Measurements from ENCODE around the gene GPR21. TPM values are rescaled to one million over a fixed set of nuclear protein-coding genes. Genes with fewer than 3 reads are reported as not detected.
A peak's percentile ranks its signal among the peaks of the same experiment; 100 is the strongest.

GPR21 gene
- total RNA-seq (ENCODE audit: low replicate concordance) = 0.46 and 1.1 TPM in 2 replicates
- long read RNA-seq = 0 reads

- H3K4me1 Mint-ChIP-seq (ENCODE audit: unreplicated experiment) = peaks cover 22% of the 10 kb centered on the region
- DNase-seq (ENCODE audit: extremely low spot score, unreplicated experiment) = no peak
These were observed at the start of gene GPR21 for GRCh38 chr9:123033352-123033751. GPR21 (plus strand) TSS chr9:123033667; CDS start chr9:123034567, 900 bp downstream.

GRCh38 chr9:122986010-122986409 lies 47.5 kb upstream of the GPR21 start:
- no peak for TF ChIP-seq CTCF (conservative IDR thresholded peaks at IDR 0.05)
- no peak for DNase-seq (ENCODE audit: extremely low spot score, unreplicated experiment)
- Mint-ChIP-seq H3K36me3 (peaks cover 11% of the 10 kb centered on the region), H3K27me3 (no peaks in the 10 kb centered on the region), H3K9me3 (no peaks in the 10 kb centered on the region), H3K4me1 (ENCODE audit: unreplicated experiment) (no peaks in the 10 kb centered on the region), H3K27ac (no peak overlapping the region), H3K4me3 (no peak overlapping the region)

More at GRCh38 chr9:123033352-123033751, at the start of gene GPR21:
- peaks cover 17% of the 10 kb centered on the region for H3K36me3 Mint-ChIP-seq
- H3K4me3 Mint-ChIP-seq = no peak within 1 kb of the TSS
- no peaks in the 10 kb centered on the region for H3K9me3 Mint-ChIP-seq
- TF ChIP-seq CTCF (conservative IDR thresholded peaks at IDR 0.05) = no peak
- H3K27me3 Mint-ChIP-seq = no peaks in the 10 kb centered on the region
- H3K27ac Mint-ChIP-seq = peak within 1 kb of the TSS; percentile 9

- TF ChIP-seq CTCF (conservative IDR thresholded peaks at IDR 0.05) = no peak
- H3K36me3 Mint-ChIP-seq = peaks cover 11% of the 10 kb centered on the region
- no peak overlapping the region for H3K27ac Mint-ChIP-seq
- H3K27me3 Mint-ChIP-seq = no peaks in the 10 kb centered on the region
- H3K9me3 Mint-ChIP-seq = no peaks in the 10 kb centered on the region
- DNase-seq (ENCODE audit: extremely low spot score, unreplicated experiment) = no peak
- no peak overlapping the region for H3K4me3 Mint-ChIP-seq
- no peaks in the 10 kb centered on the region for H3K4me1 Mint-ChIP-seq (ENCODE audit: unreplicated experiment)
These were observed 45.3 kb upstream of the GPR21 start for GRCh38 chr9:122988141-122988540.

- Mint-ChIP-seq H3K9me3 (no peaks in the 10 kb centered on the region), H3K4me1 (ENCODE audit: unreplicated experiment) (no peaks in the 10 kb centered on the region), H3K4me3 (no peak overlapping the region), H3K27me3 (no peaks in the 10 kb centered on the region), H3K27ac (no peak overlapping the region), H3K36me3 (peaks cover 11% of the 10 kb centered on the region)
- TF ChIP-seq CTCF (conservative IDR thresholded peaks at IDR 0.05) = no peak
- no peak for DNase-seq (ENCODE audit: extremely low spot score, unreplicated experiment)
These were observed 44.4 kb upstream of the GPR21 start for GRCh38 chr9:122988920-122989621.

- H3K27ac Mint-ChIP-seq = no peak overlapping the region
- peak; percentile 85 for TF ChIP-seq CTCF (conservative IDR thresholded peaks at IDR 0.05)
- H3K27me3 Mint-ChIP-seq = no peaks in the 10 kb centered on the region
- H3K4me3 Mint-ChIP-seq = no peak overlapping the region
- H3K36me3 Mint-ChIP-seq = peaks cover 5% of the 10 kb centered on the region
- no peaks in the 10 kb centered on the region for H3K9me3 Mint-ChIP-seq
- no peak for DNase-seq (ENCODE audit: extremely low spot score, unreplicated experiment)
- H3K4me1 Mint-ChIP-seq (ENCODE audit: unreplicated experiment) = no peaks in the 10 kb centered on the region
These were observed 42.1 kb upstream of the GPR21 start for GRCh38 chr9:122991370-122991830.
